ENCODE measurements around the gene PSMD13. TPM values are rescaled to one million over a fixed set of nuclear protein-coding genes. Genes with fewer than 3 reads are reported as not detected.
"Not testable (repeated sequence)": the region's sequence is repeated elsewhere in the genome, so short reads cannot be mapped to it uniquely, and the experiment has no call there.

The PSMD13 gene
- total and polyA plus RNA-seq, 4 donors, result 48.8 to 56.7 (median 52.8) TPM

DNA sequence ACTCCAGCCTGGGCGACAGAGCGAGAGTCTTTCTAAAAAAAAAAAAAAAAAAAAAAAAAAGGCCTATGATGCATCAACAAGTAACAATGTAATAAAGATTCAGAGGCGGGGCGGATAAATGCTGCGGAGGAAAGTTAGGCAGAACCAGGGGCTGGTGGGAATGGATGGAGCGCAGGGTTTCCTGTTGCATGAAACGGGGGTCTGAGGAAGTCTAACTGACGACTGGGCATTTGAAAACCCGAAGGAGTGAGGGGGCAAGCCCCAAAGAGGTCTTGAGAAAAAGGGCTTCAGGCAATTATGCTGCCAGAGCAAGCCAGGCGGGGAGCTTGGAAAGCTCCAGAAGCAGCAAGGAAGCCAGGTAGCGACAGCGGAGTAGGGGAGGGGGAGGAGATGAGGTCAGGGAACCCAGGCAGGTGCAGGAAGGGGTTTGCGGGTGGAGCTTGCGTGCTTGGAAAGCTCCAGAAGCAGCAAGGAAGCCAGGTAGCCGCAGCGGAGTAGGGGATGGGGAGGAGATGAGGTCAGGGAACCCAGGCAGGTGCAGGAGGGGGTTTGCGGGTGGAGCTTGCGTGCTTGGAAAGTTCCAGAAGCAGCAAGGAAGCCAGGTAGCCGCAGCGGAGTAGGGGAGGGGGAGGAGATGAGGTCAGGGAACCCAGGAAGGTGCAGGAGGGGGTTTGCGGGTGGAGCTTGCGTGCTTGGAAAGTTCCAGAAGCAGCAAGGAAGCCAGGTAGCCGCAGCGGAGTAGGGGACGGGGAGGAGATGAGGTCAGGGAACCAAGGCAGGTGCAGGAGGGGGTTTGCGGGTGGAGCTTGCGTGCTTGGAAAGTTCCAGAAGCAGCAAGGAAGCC is 50.4 kb downstream of the PSMD13 start:
- H3K36me3 ChIP-seq (ENCODE audit: control insufficient read depth in 4 of 4, insufficient read depth in 3 of 4, low read depth in 1 of 4, low read length in 3 of 4); H3K27me3 ChIP-seq (ENCODE audit: control insufficient read depth in 4 of 4, insufficient read depth in 4 of 4, low read length in 3 of 4); H3K4me3 ChIP-seq (ENCODE audit: low read depth in 1 of 3, low read length in 3 of 3); H3K9ac ChIP-seq (ENCODE audit: low read depth in 1 of 2, low read length in 2 of 2); H3K9me3 ChIP-seq (ENCODE audit: control insufficient read depth in 4 of 4, low read length in 3 of 4); DNase-seq (ENCODE audit: low spot score): not testable (repeated sequence)
- Histone ChIP-seq H3K27ac (ENCODE audit: low read depth in 1 of 2, low read length in 2 of 2) (peak overlapping the region in 1 of 2 donors; percentile 80), H3K4me1 (ENCODE audit: control insufficient read depth in 4 of 4, insufficient read depth in 4 of 4, low read length in 3 of 4) (peaks cover 0 to 20% (median 13%) of the 10 kb centered on the region in 4 donors)
- 70% methylated on average over 27 of the region's 27 CpGs for WGBS

DNA sequence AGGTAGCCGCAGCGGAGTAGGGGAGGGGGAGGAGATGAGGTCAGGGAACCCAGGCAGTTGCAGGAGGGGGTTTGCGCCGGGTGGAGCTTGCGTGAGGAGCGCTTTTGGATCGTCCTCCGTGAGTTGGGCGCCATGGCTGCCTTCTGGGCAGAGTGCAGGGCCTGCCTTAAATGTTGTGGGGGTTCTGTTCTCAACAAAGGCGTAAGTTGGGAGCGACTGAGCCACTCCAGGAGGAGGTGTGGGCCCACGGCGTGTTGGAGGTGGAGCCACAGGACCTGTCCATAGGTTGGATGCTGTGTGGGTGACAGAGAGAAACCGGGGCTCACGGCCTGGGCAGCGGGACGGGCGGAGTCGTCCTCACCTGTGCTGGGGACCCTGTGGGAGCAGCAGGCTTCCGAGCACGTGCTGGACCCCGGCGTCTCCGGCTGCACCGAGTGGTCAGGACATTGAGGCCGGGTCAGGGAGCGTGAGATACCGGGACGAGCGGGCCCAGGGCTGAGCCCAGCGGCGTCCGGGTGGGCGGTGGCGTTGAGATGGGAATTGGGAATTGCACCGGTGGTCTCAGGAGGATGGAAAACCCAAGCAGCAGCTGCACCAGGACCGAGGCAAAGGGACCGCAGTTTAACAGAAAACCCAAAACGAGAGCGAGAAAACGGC is 51.2 kb downstream of the PSMD13 start:
- Histone ChIP-seq H3K36me3 (ENCODE audit: control insufficient read depth in 4 of 4, insufficient read depth in 3 of 4, low read depth in 1 of 4, low read length in 3 of 4) (no peaks in the 10 kb centered on the region), H3K9ac (ENCODE audit: low read depth in 1 of 2, low read length in 2 of 2) (peak overlapping the region; percentile 19 to 64), H3K27me3 (ENCODE audit: control insufficient read depth in 4 of 4, insufficient read depth in 4 of 4, low read length in 3 of 4) (no peaks in the 10 kb centered on the region), H3K9me3 (ENCODE audit: control insufficient read depth in 4 of 4, low read length in 3 of 4) (no peaks in the 10 kb centered on the region), H3K4me3 (ENCODE audit: low read depth in 1 of 3, low read length in 3 of 3) (peak overlapping the region; percentile 68 to 76 (median 73)), H3K27ac (ENCODE audit: low read depth in 1 of 2, low read length in 2 of 2) (peak overlapping the region; percentile 64 to 80), H3K4me1 (ENCODE audit: control insufficient read depth in 4 of 4, insufficient read depth in 4 of 4, low read length in 3 of 4) (peaks cover 0 to 19% (median 11%) of the 10 kb centered on the region in 4 donors)
- no peak for DNase-seq (ENCODE audit: low spot score)
- TF ChIP-seq, protein P1, sequence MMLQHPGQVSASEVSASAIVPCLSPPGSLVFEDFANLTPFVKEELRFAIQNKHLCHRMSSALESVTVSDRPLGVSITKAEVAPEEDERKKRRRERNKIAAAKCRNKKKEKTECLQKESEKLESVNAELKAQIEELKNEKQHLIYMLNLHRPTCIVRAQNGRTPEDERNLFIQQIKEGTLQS (IDR thresholded peaks at IDR 0.05), result no peak
- no peak for TF ChIP-seq TAF1 (conservative IDR thresholded peaks at IDR 0.05)
- WGBS, result 27% methylated on average over 41 of the region's 41 CpGs

DNA sequence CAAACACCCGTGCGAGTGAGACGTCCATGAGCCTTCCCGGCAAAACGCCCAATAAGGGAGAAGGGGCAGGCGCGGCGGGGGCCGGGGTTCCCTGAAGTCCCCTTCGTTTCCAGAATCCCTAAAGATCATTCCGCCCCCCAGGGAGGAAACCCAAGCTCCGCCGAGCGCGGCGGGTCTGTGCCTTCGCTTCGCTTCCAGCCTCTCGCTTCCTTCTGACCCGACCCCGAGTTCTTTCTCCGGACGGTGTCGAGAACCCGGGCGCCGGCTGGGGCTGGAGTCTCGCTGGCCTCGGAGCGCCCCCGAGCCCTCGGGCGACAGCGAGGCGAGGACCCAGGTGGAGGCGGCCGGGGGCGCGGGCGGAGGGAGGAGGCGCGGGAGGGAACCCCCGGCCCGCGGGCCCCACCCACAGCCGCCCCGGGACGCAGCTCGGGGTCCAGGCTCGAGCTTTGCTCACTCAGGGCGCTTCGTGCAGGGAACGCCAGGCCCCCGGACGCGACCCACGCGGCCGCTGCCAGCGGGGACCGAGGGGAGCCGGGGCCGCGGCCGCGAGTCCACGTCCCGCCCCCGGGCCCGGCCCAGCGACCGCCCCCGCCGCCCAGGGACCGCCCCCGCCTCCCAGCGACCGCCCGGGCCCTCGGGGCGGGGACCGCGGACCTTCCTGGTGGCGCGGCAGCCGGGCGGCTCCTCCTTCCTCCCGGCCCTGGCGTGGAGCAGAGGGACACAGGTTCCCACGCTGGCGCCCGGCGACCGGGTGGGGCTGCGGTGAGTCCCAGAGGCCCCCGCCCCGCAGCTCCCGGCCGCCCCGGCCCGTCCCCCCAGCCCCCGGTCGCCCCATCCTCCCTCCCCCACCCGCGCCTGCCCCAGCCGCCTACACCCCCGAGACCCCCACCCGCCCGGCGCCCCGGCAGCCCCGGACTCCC is 52.0 kb downstream of the PSMD13 start, which contains the start of gene PGGHG:
PGGHG (plus strand) TSS at position 649 of the 920 bp plus-strand sequence. CDS start 691 bp downstream, outside the sequence.
- Histone ChIP-seq H3K4me3 (ENCODE audit: low read depth in 1 of 3, low read length in 3 of 3) (peak within 1 kb of the TSS; percentile 68 to 76 (median 73)), H3K9me3 (ENCODE audit: control insufficient read depth in 4 of 4, low read length in 3 of 4) (no peaks in the 10 kb centered on the region), H3K36me3 (ENCODE audit: control insufficient read depth in 4 of 4, insufficient read depth in 3 of 4, low read depth in 1 of 4, low read length in 3 of 4) (peaks cover 0 to 2% (median 0%) of the 10 kb centered on the region in 4 donors), H3K27ac (ENCODE audit: low read depth in 1 of 2, low read length in 2 of 2) (peak within 1 kb of the TSS; percentile 64 to 80), H3K27me3 (ENCODE audit: control insufficient read depth in 4 of 4, insufficient read depth in 4 of 4, low read length in 3 of 4) (no peaks in the 10 kb centered on the region), H3K4me1 (ENCODE audit: control insufficient read depth in 4 of 4, insufficient read depth in 4 of 4, low read length in 3 of 4) (peaks cover 0 to 19% (median 11%) of the 10 kb centered on the region in 4 donors), H3K9ac (ENCODE audit: low read depth in 1 of 2, low read length in 2 of 2) (peak within 1 kb of the TSS; percentile 19 to 64)
- no peak for DNase-seq (ENCODE audit: low spot score)
- TF ChIP-seq TAF1 (conservative IDR thresholded peaks at IDR 0.05) (no peak), NR2F2 (IDR thresholded peaks at IDR 0.05) (no peak), FOXA1 (IDR thresholded peaks at IDR 0.05) (no peak), HNF4A (conservative IDR thresholded peaks at IDR 0.05) (no peak), JUND (IDR thresholded peaks at IDR 0.05) (no peak), EGR1 (IDR thresholded peaks at IDR 0.05; ENCODE audit: low read depth in 2 of 2) (no peak), SP1 (IDR thresholded peaks at IDR 0.05) (no peak), RXRA (IDR thresholded peaks at IDR 0.05) (no peak), GABPA (IDR thresholded peaks at IDR 0.05 in 1 of 2, conservative IDR thresholded peaks at IDR 0.05 in 1 of 2) (no peak), FOXA2 (IDR thresholded peaks at IDR 0.05) (no peak)
- TF ChIP-seq, protein P2, sequence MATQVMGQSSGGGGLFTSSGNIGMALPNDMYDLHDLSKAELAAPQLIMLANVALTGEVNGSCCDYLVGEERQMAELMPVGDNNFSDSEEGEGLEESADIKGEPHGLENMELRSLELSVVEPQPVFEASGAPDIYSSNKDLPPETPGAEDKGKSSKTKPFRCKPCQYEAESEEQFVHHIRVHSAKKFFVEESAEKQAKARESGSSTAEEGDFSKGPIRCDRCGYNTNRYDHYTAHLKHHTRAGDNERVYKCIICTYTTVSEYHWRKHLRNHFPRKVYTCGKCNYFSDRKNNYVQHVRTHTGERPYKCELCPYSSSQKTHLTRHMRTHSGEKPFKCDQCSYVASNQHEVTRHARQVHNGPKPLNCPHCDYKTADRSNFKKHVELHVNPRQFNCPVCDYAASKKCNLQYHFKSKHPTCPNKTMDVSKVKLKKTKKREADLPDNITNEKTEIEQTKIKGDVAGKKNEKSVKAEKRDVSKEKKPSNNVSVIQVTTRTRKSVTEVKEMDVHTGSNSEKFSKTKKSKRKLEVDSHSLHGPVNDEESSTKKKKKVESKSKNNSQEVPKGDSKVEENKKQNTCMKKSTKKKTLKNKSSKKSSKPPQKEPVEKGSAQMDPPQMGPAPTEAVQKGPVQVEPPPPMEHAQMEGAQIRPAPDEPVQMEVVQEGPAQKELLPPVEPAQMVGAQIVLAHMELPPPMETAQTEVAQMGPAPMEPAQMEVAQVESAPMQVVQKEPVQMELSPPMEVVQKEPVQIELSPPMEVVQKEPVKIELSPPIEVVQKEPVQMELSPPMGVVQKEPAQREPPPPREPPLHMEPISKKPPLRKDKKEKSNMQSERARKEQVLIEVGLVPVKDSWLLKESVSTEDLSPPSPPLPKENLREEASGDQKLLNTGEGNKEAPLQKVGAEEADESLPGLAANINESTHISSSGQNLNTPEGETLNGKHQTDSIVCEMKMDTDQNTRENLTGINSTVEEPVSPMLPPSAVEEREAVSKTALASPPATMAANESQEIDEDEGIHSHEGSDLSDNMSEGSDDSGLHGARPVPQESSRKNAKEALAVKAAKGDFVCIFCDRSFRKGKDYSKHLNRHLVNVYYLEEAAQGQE (IDR thresholded peaks at IDR 0.05), result no peak
- TF ChIP-seq, protein P3, sequence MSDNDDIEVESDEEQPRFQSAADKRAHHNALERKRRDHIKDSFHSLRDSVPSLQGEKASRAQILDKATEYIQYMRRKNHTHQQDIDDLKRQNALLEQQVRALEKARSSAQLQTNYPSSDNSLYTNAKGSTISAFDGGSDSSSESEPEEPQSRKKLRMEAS (IDR thresholded peaks at IDR 0.05), result no peak
- TF ChIP-seq, protein P1 (IDR thresholded peaks at IDR 0.05), result no peak
- TF ChIP-seq, protein P4, sequence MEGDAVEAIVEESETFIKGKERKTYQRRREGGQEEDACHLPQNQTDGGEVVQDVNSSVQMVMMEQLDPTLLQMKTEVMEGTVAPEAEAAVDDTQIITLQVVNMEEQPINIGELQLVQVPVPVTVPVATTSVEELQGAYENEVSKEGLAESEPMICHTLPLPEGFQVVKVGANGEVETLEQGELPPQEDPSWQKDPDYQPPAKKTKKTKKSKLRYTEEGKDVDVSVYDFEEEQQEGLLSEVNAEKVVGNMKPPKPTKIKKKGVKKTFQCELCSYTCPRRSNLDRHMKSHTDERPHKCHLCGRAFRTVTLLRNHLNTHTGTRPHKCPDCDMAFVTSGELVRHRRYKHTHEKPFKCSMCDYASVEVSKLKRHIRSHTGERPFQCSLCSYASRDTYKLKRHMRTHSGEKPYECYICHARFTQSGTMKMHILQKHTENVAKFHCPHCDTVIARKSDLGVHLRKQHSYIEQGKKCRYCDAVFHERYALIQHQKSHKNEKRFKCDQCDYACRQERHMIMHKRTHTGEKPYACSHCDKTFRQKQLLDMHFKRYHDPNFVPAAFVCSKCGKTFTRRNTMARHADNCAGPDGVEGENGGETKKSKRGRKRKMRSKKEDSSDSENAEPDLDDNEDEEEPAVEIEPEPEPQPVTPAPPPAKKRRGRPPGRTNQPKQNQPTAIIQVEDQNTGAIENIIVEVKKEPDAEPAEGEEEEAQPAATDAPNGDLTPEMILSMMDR (IDR thresholded peaks at IDR 0.05; ENCODE audit: low read depth, low read length, missing input control), result no peak
- WGBS, result 1% methylated on average over 112 of the region's 112 CpGs

Measured in liver (tissue), 9 donors.